HL-60 (cell line): ENCODE measurements around the gene SLC16A5.

Source experiments
- DNase-seq, 2 experiments: peaks; one replicate each; pipeline ENCODE4 v3.0.0-alpha.2; 2010 to 2020; ENCODE audit warnings: low read depth in 1 of 2, low spot score in 1 of 2
- H3K27ac ChIP-seq: fragments of 250-450 bp; sonication (Bioruptor Pico); replicated peaks from 2 replicates; pipeline ENCODE4 v1.5.1; 2020; ENCODE audit warnings: mild to moderate bottlenecking, moderate library complexity
- H3K27me3 ChIP-seq: fragments of 250-450 bp; sonication (Bioruptor Pico); 2 replicates; pipeline ENCODE4 v1.5.1; 2021; ENCODE audit warnings: mild to moderate bottlenecking, moderate library complexity; ENCODE audit not compliant: insufficient read depth, poor library complexity, severe bottlenecking
- H3K4me3 ChIP-seq: replicated peaks from 2 replicates; pipeline ENCODE4 v1.5.1; 2011; ENCODE audit warnings: mild to moderate bottlenecking, control low read depth, low read length; ENCODE audit not compliant: insufficient read depth
- GABPA ChIP-seq: IDR thresholded peaks from 2 replicates; pipeline ENCODE4 v1.6.1; 2012; ENCODE audit warnings: low read depth
- POLR2AphosphoS5 ChIP-seq: IDR thresholded peaks from 2 replicates; pipeline ENCODE4 v1.6.1; 2012; ENCODE audit warnings: low read depth
- SPI1 ChIP-seq: IDR thresholded peaks from 2 replicates; pipeline ENCODE4 v1.6.1; 2012; ENCODE audit warnings: low read depth, mild to moderate bottlenecking, borderline replicate concordance
- TF ChIP-seq, protein P1 (sequence below): IDR thresholded peaks from 2 replicates; pipeline ENCODE4 v1.6.1; 2012; ENCODE audit warnings: low read depth; ENCODE audit not compliant: insufficient replicate concordance
- TF ChIP-seq, protein P2 (sequence below): IDR thresholded peaks from one replicate; pipeline ENCODE4 v1.5.1; 2011; ENCODE audit warnings: low read length, control low read depth, inconsistent platforms; ENCODE audit not compliant: insufficient read depth

The SLC16A5 gene

DNA sequence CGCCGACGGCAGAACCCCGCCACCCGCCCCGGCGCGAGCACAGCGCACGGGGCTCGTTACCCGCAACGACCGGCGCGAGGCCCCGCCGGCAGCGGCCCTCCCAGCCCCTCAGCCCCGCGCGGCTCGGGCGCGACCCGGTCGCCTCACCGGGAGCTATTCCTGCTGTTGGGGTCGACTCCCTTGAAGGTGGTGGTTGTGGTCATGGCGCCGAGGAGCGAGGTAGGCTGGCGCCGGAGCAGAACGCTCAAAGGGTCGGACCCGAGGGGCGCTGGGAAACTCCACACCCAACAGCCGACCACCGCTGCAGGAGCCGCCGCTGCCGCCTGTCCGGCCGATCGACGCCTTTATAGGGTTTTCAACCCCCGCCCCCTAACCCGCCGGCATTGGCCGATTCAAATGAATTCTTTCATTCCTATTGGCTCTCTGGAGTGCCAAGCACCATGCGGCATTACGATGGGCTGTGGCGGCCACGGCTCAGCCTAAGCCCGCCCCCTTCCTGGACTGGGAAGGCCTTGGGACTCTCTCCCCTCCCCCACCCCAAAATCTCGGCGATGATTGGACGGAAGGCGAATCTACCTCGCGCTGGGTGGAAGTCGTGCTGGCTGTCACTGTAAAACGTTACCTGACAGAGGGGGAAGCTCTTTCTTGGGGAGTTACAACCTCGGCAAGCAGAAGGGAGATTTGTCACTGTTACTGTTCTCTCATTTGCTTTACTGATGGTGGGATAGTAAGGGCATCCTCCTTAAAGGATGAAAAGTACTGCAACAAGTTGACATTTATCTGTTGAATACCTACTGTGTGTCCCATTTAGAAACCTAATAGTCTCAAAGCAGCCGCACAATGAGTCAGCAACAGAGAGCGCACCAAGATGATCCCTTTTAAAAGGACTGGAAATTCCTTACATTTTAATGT is 66.7 kb downstream of the SLC16A5 start, which contains the start of gene JPT1:
TSS of gene JPT1 (minus strand) at position 318 of the 912 bp plus-strand sequence. CDS start at position 203, 115 bp downstream.
- DNase-seq = peak; percentile 96 to 100
- TF ChIP-seq, protein P1, sequence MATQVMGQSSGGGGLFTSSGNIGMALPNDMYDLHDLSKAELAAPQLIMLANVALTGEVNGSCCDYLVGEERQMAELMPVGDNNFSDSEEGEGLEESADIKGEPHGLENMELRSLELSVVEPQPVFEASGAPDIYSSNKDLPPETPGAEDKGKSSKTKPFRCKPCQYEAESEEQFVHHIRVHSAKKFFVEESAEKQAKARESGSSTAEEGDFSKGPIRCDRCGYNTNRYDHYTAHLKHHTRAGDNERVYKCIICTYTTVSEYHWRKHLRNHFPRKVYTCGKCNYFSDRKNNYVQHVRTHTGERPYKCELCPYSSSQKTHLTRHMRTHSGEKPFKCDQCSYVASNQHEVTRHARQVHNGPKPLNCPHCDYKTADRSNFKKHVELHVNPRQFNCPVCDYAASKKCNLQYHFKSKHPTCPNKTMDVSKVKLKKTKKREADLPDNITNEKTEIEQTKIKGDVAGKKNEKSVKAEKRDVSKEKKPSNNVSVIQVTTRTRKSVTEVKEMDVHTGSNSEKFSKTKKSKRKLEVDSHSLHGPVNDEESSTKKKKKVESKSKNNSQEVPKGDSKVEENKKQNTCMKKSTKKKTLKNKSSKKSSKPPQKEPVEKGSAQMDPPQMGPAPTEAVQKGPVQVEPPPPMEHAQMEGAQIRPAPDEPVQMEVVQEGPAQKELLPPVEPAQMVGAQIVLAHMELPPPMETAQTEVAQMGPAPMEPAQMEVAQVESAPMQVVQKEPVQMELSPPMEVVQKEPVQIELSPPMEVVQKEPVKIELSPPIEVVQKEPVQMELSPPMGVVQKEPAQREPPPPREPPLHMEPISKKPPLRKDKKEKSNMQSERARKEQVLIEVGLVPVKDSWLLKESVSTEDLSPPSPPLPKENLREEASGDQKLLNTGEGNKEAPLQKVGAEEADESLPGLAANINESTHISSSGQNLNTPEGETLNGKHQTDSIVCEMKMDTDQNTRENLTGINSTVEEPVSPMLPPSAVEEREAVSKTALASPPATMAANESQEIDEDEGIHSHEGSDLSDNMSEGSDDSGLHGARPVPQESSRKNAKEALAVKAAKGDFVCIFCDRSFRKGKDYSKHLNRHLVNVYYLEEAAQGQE = peak; percentile 57
- peak; percentile 98 for TF ChIP-seq POLR2AphosphoS5
- peak; percentile 50; the same call in 1 of the 2 replicates for TF ChIP-seq GABPA
- TF ChIP-seq SPI1 = peak; percentile 27; the same call in 1 of the 2 replicates
- TF ChIP-seq, protein P2, sequence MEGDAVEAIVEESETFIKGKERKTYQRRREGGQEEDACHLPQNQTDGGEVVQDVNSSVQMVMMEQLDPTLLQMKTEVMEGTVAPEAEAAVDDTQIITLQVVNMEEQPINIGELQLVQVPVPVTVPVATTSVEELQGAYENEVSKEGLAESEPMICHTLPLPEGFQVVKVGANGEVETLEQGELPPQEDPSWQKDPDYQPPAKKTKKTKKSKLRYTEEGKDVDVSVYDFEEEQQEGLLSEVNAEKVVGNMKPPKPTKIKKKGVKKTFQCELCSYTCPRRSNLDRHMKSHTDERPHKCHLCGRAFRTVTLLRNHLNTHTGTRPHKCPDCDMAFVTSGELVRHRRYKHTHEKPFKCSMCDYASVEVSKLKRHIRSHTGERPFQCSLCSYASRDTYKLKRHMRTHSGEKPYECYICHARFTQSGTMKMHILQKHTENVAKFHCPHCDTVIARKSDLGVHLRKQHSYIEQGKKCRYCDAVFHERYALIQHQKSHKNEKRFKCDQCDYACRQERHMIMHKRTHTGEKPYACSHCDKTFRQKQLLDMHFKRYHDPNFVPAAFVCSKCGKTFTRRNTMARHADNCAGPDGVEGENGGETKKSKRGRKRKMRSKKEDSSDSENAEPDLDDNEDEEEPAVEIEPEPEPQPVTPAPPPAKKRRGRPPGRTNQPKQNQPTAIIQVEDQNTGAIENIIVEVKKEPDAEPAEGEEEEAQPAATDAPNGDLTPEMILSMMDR = no peak
- H3K27ac ChIP-seq = peak within 1 kb of the TSS; percentile 81
- H3K27me3 ChIP-seq = no peaks in the 10 kb centered on the region
- peak within 1 kb of the TSS; percentile 73 for H3K4me3 ChIP-seq

DNA sequence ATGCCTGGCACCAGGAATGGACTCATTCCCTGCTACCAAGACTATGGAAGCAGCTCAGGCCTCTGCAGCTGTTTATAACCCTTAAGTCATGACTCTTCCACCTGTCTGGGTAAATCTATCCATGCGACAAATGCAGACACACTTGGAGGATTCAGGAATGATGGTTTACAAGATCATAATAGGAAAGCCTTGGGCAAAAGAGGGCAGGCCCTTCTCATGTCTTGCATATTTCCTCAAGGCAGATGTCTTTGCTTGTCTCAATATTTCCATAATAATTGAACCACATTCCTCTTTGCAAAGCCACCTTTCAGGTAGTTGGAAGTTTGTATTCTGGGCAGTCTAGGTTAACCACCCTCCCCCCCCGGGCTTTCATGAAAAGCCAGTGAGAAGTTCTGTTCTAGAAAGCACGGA is 67.4 kb downstream of the SLC16A5 start:
- H3K27ac ChIP-seq = peak overlapping the region; percentile 46
- no peak for TF ChIP-seq GABPA
- TF ChIP-seq SPI1 = no peak
- TF ChIP-seq, protein P1 = no peak
- TF ChIP-seq POLR2AphosphoS5 = no peak
- TF ChIP-seq, protein P2 = no peak
- no peak for DNase-seq
- no peak overlapping the region for H3K4me3 ChIP-seq
- H3K27me3 ChIP-seq = no peaks in the 10 kb centered on the region
